ENCODE data around the gene FOXD1. TPM values are rescaled to one million over a fixed set of nuclear protein-coding genes. Genes with fewer than 3 reads are reported as not detected.

Gene FOXD1
- total RNA-seq, 1 experiment from 2014 or later, result 2.8 TPM

DNA sequence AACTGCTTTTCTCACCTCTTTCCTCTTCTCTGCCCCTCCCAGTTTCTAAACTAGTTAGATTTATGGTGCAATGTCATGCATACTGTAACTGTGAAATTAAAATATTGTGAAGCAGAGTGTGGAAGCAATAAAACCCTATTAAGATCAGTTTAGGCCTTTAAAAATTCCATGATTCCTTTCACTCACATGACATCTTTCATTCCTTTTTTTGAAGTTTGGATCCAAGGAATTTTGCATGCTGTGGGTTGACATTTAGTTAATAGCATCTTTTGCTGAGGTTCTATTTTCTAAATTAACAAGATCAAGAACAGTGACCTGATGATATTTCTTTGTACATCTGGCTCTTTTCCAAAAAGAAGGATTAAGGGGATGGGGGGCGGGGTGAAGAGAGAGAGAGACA lies 13.7 kb downstream of the FOXD1 start:
- H3K4me1 Mint-ChIP-seq (ENCODE audit: low read depth, unreplicated experiment), result no peaks in the 10 kb centered on the region
- H3K27me3 Mint-ChIP-seq (ENCODE audit: insufficient read depth, unreplicated experiment), result no peaks in the 10 kb centered on the region
- H3K36me3 ChIP-seq (ENCODE audit: control insufficient read depth, insufficient read depth, low read length), result no peaks in the 10 kb centered on the region
- intact Hi-C loops (cut with micrococcal nuclease; ENCODE audit: unreplicated experiment), result no loop called here
- H3K9me3 Mint-ChIP-seq (ENCODE audit: unreplicated experiment), result no peaks in the 10 kb centered on the region
- H3K27ac Mint-ChIP-seq (ENCODE audit: unreplicated experiment), result no peak overlapping the region
- DNase-seq, result no peak
- no peaks in the 10 kb centered on the region for H3K9me3 ChIP-seq
- no TSS peak for BruUV-seq (replicated peaks)
- TF ChIP-seq CTCF (IDR thresholded peaks at IDR 0.05; ENCODE audit: insufficient read depth in 1 of 2, low read depth in 1 of 2, low read length in 1 of 2, severe bottlenecking in 1 of 2, unreplicated experiment in 1 of 2), result no peak
- H3K4me3 ChIP-seq (ENCODE audit: low read depth, low read length), result no peak overlapping the region
- ChIA-PET POLR2A (no interaction called here), CTCF (no interaction called here)
- H3K4me3 Mint-ChIP-seq (ENCODE audit: unreplicated experiment), result no peak overlapping the region
- no peaks in the 10 kb centered on the region for H3K27me3 ChIP-seq (replicated peaks; ENCODE audit: control insufficient read depth, insufficient read depth, low read length)
- no peaks in the 10 kb centered on the region for H3K36me3 Mint-ChIP-seq (ENCODE audit: insufficient read depth, unreplicated experiment)
- H3K4me1 ChIP-seq, result peaks cover 8% of the 10 kb centered on the region; the same call in 1 of the 2 replicates

GRCh38 chr5:73434461-73434860 lies 14.1 kb downstream of the FOXD1 start:
- no peaks in the 10 kb centered on the region for H3K9me3 Mint-ChIP-seq (ENCODE audit: unreplicated experiment)
- Histone ChIP-seq H3K4me1 (peaks cover 8% of the 10 kb centered on the region; the same call in 1 of the 2 replicates), H3K27me3 (replicated peaks; ENCODE audit: control insufficient read depth, insufficient read depth, low read length) (no peaks in the 10 kb centered on the region), H3K9me3 (no peaks in the 10 kb centered on the region), H3K4me3 (ENCODE audit: low read depth, low read length) (no peak overlapping the region), H3K36me3 (ENCODE audit: control insufficient read depth, insufficient read depth, low read length) (no peaks in the 10 kb centered on the region)
- H3K27me3 Mint-ChIP-seq (ENCODE audit: insufficient read depth, unreplicated experiment), result no peaks in the 10 kb centered on the region
- no peak for DNase-seq
- POLR2A ChIA-PET, result no interaction called here
- intact Hi-C loops (cut with micrococcal nuclease; ENCODE audit: unreplicated experiment), result no loop called here
- H3K27ac Mint-ChIP-seq (ENCODE audit: unreplicated experiment), result no peak overlapping the region
- no peaks in the 10 kb centered on the region for H3K4me1 Mint-ChIP-seq (ENCODE audit: low read depth, unreplicated experiment)
- CTCF ChIA-PET, result no interaction called here
- no TSS peak for BruUV-seq (replicated peaks)
- H3K4me3 Mint-ChIP-seq (ENCODE audit: unreplicated experiment), result no peak overlapping the region
- no peak for TF ChIP-seq CTCF (IDR thresholded peaks at IDR 0.05; ENCODE audit: insufficient read depth in 1 of 2, low read depth in 1 of 2, low read length in 1 of 2, severe bottlenecking in 1 of 2, unreplicated experiment in 1 of 2)
- no peaks in the 10 kb centered on the region for H3K36me3 Mint-ChIP-seq (ENCODE audit: insufficient read depth, unreplicated experiment)

DNA sequence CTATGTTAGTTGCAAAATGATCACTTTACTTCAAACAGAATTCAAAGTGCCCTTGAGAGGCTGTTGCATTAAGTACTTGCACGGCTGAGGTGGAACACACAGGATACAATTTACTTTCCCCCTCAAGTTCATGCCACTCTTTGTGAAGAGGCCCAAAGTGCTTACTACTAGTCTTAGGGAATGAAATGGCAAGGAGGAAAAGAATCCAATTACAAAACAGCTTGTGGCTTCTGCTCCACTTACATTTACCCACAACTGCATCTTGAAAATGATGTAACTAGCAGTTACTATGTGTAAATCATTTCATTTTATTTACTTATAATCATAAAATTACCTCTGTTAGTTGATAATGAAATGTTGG lies 14.6 kb downstream of the FOXD1 start:
- POLR2A ChIA-PET, result no interaction called here

More for the DNA sequence above, 14.6 kb downstream of the FOXD1 start:
- Mint-ChIP-seq H3K27me3 (ENCODE audit: insufficient read depth, unreplicated experiment) (no peaks in the 10 kb centered on the region), H3K9me3 (ENCODE audit: unreplicated experiment) (no peaks in the 10 kb centered on the region), H3K36me3 (ENCODE audit: insufficient read depth, unreplicated experiment) (no peaks in the 10 kb centered on the region), H3K27ac (ENCODE audit: unreplicated experiment) (no peak overlapping the region), H3K4me3 (ENCODE audit: unreplicated experiment) (no peak overlapping the region), H3K4me1 (ENCODE audit: low read depth, unreplicated experiment) (no peaks in the 10 kb centered on the region)
- Histone ChIP-seq H3K4me1 (peaks cover 5% of the 10 kb centered on the region; the same call in 1 of the 2 replicates), H3K27me3 (replicated peaks; ENCODE audit: control insufficient read depth, insufficient read depth, low read length) (no peaks in the 10 kb centered on the region), H3K4me3 (ENCODE audit: low read depth, low read length) (no peak overlapping the region), H3K36me3 (ENCODE audit: control insufficient read depth, insufficient read depth, low read length) (no peaks in the 10 kb centered on the region), H3K9me3 (no peaks in the 10 kb centered on the region)
- DNase-seq, result no peak
- CTCF ChIA-PET, result no interaction called here
- BruUV-seq (replicated peaks), result no TSS peak
- intact Hi-C loops (cut with micrococcal nuclease; ENCODE audit: unreplicated experiment), result no loop called here
- no peak for TF ChIP-seq CTCF (IDR thresholded peaks at IDR 0.05; ENCODE audit: insufficient read depth in 1 of 2, low read depth in 1 of 2, low read length in 1 of 2, severe bottlenecking in 1 of 2, unreplicated experiment in 1 of 2)
